8988T (cell line): ENCODE measurements around the gene RAB8B.
"Not testable (repeated sequence)": the region's sequence is repeated elsewhere in the genome, so short reads cannot be mapped to it uniquely, and the experiment has no call there.

Experiments
- DNase-seq: peaks from one replicate; pipeline ENCODE4 v3.0.0; 2011

Gene RAB8B

GRCh38 chr15:63186065-63186464, 3.3 kb upstream of the RAB8B start:
- DNase-seq, result no peak

- no peak for DNase-seq
Measured at GRCh38 chr15:63187589-63188226, 1.7 kb upstream of the RAB8B start.

GRCh38 chr15:63188247-63188925, 1.0 kb upstream of the RAB8B start:
- no peak for DNase-seq

GRCh38 chr15:63189941-63190768, 749 bp downstream of the RAB8B start:
- DNase-seq, result no peak

- no peak for DNase-seq
Measured at GRCh38 chr15:63190769-63191649, 1.6 kb downstream of the RAB8B start.

- DNase-seq, result no peak
Measured at GRCh38 chr15:63191895-63192618, 2.7 kb downstream of the RAB8B start.

GRCh38 chr15:63192619-63193206, 3.3 kb downstream of the RAB8B start:
- no peak for DNase-seq

- DNase-seq, result no peak
Measured at GRCh38 chr15:63194302-63194701, 4.9 kb downstream of the RAB8B start.

- no peak for DNase-seq
Measured at GRCh38 chr15:63194880-63195568, 5.6 kb downstream of the RAB8B start.

- no peak for DNase-seq
Measured at GRCh38 chr15:63195569-63196015, 6.2 kb downstream of the RAB8B start.

GRCh38 chr15:63196842-63197241, 7.4 kb downstream of the RAB8B start:
- no peak for DNase-seq

GRCh38 chr15:63197626-63198025, 8.2 kb downstream of the RAB8B start:
- DNase-seq, result no peak

GRCh38 chr15:63198371-63199250, 9.2 kb downstream of the RAB8B start:
- no peak for DNase-seq

- DNase-seq, result no peak
Measured at GRCh38 chr15:63200464-63201249, 11.3 kb downstream of the RAB8B start.

- no peak for DNase-seq
Measured at GRCh38 chr15:63202861-63203260, 13.5 kb downstream of the RAB8B start.

- no peak for DNase-seq
Measured at GRCh38 chr15:63203451-63204090, 14.2 kb downstream of the RAB8B start.

- no peak for DNase-seq
Measured at GRCh38 chr15:63206079-63206478, 16.7 kb downstream of the RAB8B start.

- DNase-seq, result not testable (repeated sequence)
Measured at GRCh38 chr15:63208824-63209223, 19.4 kb downstream of the RAB8B start.
